Measurements from ENCODE around the gene NTF3. TPM values are rescaled to one million over a fixed set of nuclear protein-coding genes. Genes with fewer than 3 reads are reported as not detected.

Gene NTF3
- total and polyA plus RNA-seq, 2 of the 8 experiments (the other 6 are each of a cell fraction or from before 2014, with no cell fraction given): 1.4 to 2.3 TPM

GRCh38 chr12:5433081-5433844, 1.4 kb downstream of the NTF3 start:
- peak overlapping the region; percentile 60 for H3K18ac ChIP-seq (ENCODE audit: extremely low read depth, low read length)
- H3K14ac ChIP-seq (ENCODE audit: insufficient read length): no peak overlapping the region
- no peak overlapping the region for H2AFZ ChIP-seq (ENCODE audit: low read length)
- peak overlapping the region; percentile 45 for H3K4ac ChIP-seq (replicated peaks; ENCODE audit: insufficient read length, low read depth, low read length)
- peaks cover 4 to 10% of the 10 kb centered on the region in 2 experiments for H4K20me1 ChIP-seq (replicated peaks in 1 of 2; ENCODE audit: control insufficient read depth in 1 of 2, insufficient read depth in 2 of 2, low read length in 2 of 2)
- no peak overlapping the region for H4K5ac ChIP-seq (ENCODE audit: insufficient read length, low read depth, low read length)
- no peak overlapping the region for H2BK5ac ChIP-seq (ENCODE audit: low read depth, low read length)
- DNase-seq (ENCODE audit: low read depth in 1 of 2, low spot score in 2 of 2) (no peak), FAIRE-seq (no peak)
- H3K56ac ChIP-seq (replicated peaks; ENCODE audit: insufficient read length, low read depth, low read length): no peak overlapping the region
- no peak overlapping the region for H2AK5ac ChIP-seq (ENCODE audit: low read depth, low read length)
- no peak overlapping the region for H3K23ac ChIP-seq (ENCODE audit: insufficient read length)
- WGBS, 2 experiments (ENCODE audit: extremely low coverage in 1 of 2, insufficient coverage in 1 of 2, insufficient read length in 1 of 2, insufficient replicate concordance in 2 of 2, low coverage in 1 of 2, low lambda C conversion rate in 2 of 2, missing lambda C conversion rate in 1 of 2): 1% methylated on average over 59 of the region's 59 CpGs; no CpG with 5 or more reads in 1 of the 2 experiments
- H3K23me2 ChIP-seq (ENCODE audit: low read depth, low read length): peaks cover 41% of the 10 kb centered on the region
- H3K79me2 ChIP-seq (ENCODE audit: control insufficient read depth in 1 of 2, insufficient read depth in 2 of 2, low read length in 2 of 2): no peaks in the 10 kb centered on the region
- 0 out of 2 replicates have a peak, but pooled peaks cover 2% of the 10 kb centered on the region for H3K79me1 ChIP-seq (ENCODE audit: low read depth, low read length)
- H4K8ac ChIP-seq (ENCODE audit: extremely low read depth, insufficient read depth, low read length): no peak overlapping the region; the same call in 1 of the 2 replicates
- H3K9ac ChIP-seq (replicated peaks in 1 of 4; ENCODE audit: extremely low read depth in 1 of 4, low read depth in 3 of 4, low read length in 3 of 4): peak overlapping the region in 1 of 4 experiments; percentile 29; a peak in 1 of 7 replicates
- no peaks in the 10 kb centered on the region for H3K36me3 ChIP-seq (ENCODE audit: control insufficient read depth in 2 of 4, insufficient read depth in 4 of 4, low read length in 3 of 4)
- H3K27ac ChIP-seq (ENCODE audit: low read depth, low read length): no peak overlapping the region
- H3K9me3 ChIP-seq (ENCODE audit: insufficient read depth in 2 of 2, low read depth in 1 of 2, low read length in 1 of 2): no peaks in the 10 kb centered on the region
- peaks cover 6 to 34% (median 17%) of the 10 kb centered on the region in 4 experiments for H3K4me1 ChIP-seq (replicated peaks in 1 of 4; ENCODE audit: control insufficient read depth in 3 of 4, insufficient read depth in 4 of 4, low read length in 3 of 4)
- CTCF ChIA-PET (ENCODE audit: partially characterized antibody): interaction anchor here (0.7 to 9.2 kb wide), 13 partner anchors 8 to 362 kb away, joined by 3 to 112 read pairs (median 4); no protein-coding TSS in a partner anchor
- H4K91ac ChIP-seq (replicated peaks; ENCODE audit: insufficient read length, low read length): no peak overlapping the region
- H3K4me2 ChIP-seq (ENCODE audit: insufficient read depth in 1 of 2, low read depth in 2 of 2, low read length in 2 of 2): peak overlapping the region; percentile 96 to 97
- peak overlapping the region; percentile 87; the same call in 1 of the 2 replicates for H2BK12ac ChIP-seq (ENCODE audit: low read depth, low read length)
- POLR2A ChIA-PET (ENCODE audit: partially characterized antibody): interaction anchor here (0.6 to 1.1 kb wide), 3 partner anchors 9 to 199 kb away, joined by 3 read pairs; no protein-coding TSS in a partner anchor
- H3K4me3 ChIP-seq (ENCODE audit: extremely low read depth in 1 of 4, insufficient read depth in 2 of 4, low read depth in 3 of 4, low read length in 4 of 4): peak overlapping the region; percentile 52 to 74 (median 60)
- H2BK15ac ChIP-seq (ENCODE audit: low read length): peak overlapping the region; percentile 46; the same call in 1 of the 2 replicates
- H2BK120ac ChIP-seq (replicated peaks; ENCODE audit: low read depth, low read length): no peak overlapping the region
- no peak overlapping the region for H2BK20ac ChIP-seq (ENCODE audit: low read length)
- peaks cover 39 to 73% (median 57%) of the 10 kb centered on the region in 4 experiments for H3K27me3 ChIP-seq (replicated peaks in 1 of 4; ENCODE audit: control insufficient read depth in 3 of 4, extremely low read depth in 1 of 4, insufficient read depth in 3 of 4, low read length in 3 of 4)
- TF ChIP-seq USF2 (IDR thresholded peaks at IDR 0.05; ENCODE audit: low read length) (no peak), EGR1 (IDR thresholded peaks at IDR 0.05; ENCODE audit: borderline replicate concordance, low read depth, low read length) (no peak), BRCA1 (IDR thresholded peaks at IDR 0.05; ENCODE audit: low read depth, low read length) (no peak), CREB1 (IDR thresholded peaks at IDR 0.05) (no peak), NRF1 (IDR thresholded peaks at IDR 0.05; ENCODE audit: low read depth, low read length) (no peak), CEBPB (IDR thresholded peaks at IDR 0.05; ENCODE audit: low read depth, low read length) (no peak), POU5F1 (IDR thresholded peaks at IDR 0.05; ENCODE audit: low read depth, low read length) (no peak), YY1 (IDR thresholded peaks at IDR 0.05; ENCODE audit: low read depth, low read length) (no peak), HDAC2 (IDR thresholded peaks at IDR 0.05; ENCODE audit: borderline replicate concordance in 1 of 2, low read depth in 2 of 2, low read length in 2 of 2) (0 out of 4 replicates have a peak, but pooled peaks of 1 of the 2 experiments have one; percentile 9), SRF (IDR thresholded peaks at IDR 0.05; ENCODE audit: low read depth, low read length) (no peak), FOSL1 (IDR thresholded peaks at IDR 0.05; ENCODE audit: insufficient read depth, low read depth, low read length) (no peak)
